GM12874 (cell line): ENCODE results near the gene WFDC1.

Source experiments
- CTCF ChIP-seq: IDR thresholded peaks from 2 replicates; pipeline ENCODE4 v1.5.1; 2011; ENCODE audit warnings: low read depth, mild to moderate bottlenecking, control low read depth, low read length, moderate library complexity; ENCODE audit not compliant: insufficient read depth

Gene WFDC1

GRCh38 chr16:84373907-84374489 lies 79.3 kb downstream of the WFDC1 start:
- no peak for TF ChIP-seq CTCF

- no peak for TF ChIP-seq CTCF
Measured at GRCh38 chr16:84378099-84378498, 83.4 kb downstream of the WFDC1 start.

- no peak for TF ChIP-seq CTCF
Measured at GRCh38 chr16:84378567-84378966, 83.9 kb downstream of the WFDC1 start.

- no peak for TF ChIP-seq CTCF
Measured at GRCh38 chr16:84379008-84379708, 84.5 kb downstream of the WFDC1 start.
